IPS-NIHi11 (cell line): Measurements from ENCODE around the gene ARMH2.
"Not testable (repeated sequence)": the region's sequence is repeated elsewhere in the genome, so short reads cannot be mapped to it uniquely, and the experiment has no call there.

ENCODE experiments used
- DNase-seq: peaks from one replicate; pipeline ENCODE4 v3.0.0; 2012; ENCODE audit warnings: mixed read lengths, low spot score

Gene ARMH2

GRCh38 chr6:24764833-24765828, 33.6 kb downstream of the ARMH2 start:
- DNase-seq = not testable (repeated sequence)

GRCh38 chr6:24763578-24763977, 35.1 kb downstream of the ARMH2 start:
- DNase-seq = no peak

GRCh38 chr6:24761851-24762250, 36.9 kb downstream of the ARMH2 start:
- no peak for DNase-seq

GRCh38 chr6:24761193-24761835, 37.4 kb downstream of the ARMH2 start:
- peak; percentile 54 for DNase-seq

GRCh38 chr6:24760210-24760609, 38.5 kb downstream of the ARMH2 start:
- no peak for DNase-seq

- no peak for DNase-seq
Measured at GRCh38 chr6:24759718-24760117, 39.0 kb downstream of the ARMH2 start.

GRCh38 chr6:24757611-24758010, 41.1 kb downstream of the ARMH2 start:
- no peak for DNase-seq

GRCh38 chr6:24755279-24755678, 43.4 kb downstream of the ARMH2 start:
- DNase-seq = no peak

- not testable (repeated sequence) for DNase-seq
Measured at GRCh38 chr6:24754378-24754777, 44.3 kb downstream of the ARMH2 start.

- DNase-seq = no peak
Measured at GRCh38 chr6:24753545-24753944, 45.2 kb downstream of the ARMH2 start.

- no peak for DNase-seq
Measured at GRCh38 chr6:24752917-24753492, 45.7 kb downstream of the ARMH2 start.

GRCh38 chr6:24752503-24752902, 46.2 kb downstream of the ARMH2 start:
- no peak for DNase-seq

- not testable (repeated sequence) for DNase-seq
Measured at GRCh38 chr6:24750878-24751277, 47.8 kb downstream of the ARMH2 start.

- no peak for DNase-seq
Measured at GRCh38 chr6:24749297-24749696, 49.4 kb downstream of the ARMH2 start.
